ENCODE measurements around the gene DSTN.

DSTN gene

DNA sequence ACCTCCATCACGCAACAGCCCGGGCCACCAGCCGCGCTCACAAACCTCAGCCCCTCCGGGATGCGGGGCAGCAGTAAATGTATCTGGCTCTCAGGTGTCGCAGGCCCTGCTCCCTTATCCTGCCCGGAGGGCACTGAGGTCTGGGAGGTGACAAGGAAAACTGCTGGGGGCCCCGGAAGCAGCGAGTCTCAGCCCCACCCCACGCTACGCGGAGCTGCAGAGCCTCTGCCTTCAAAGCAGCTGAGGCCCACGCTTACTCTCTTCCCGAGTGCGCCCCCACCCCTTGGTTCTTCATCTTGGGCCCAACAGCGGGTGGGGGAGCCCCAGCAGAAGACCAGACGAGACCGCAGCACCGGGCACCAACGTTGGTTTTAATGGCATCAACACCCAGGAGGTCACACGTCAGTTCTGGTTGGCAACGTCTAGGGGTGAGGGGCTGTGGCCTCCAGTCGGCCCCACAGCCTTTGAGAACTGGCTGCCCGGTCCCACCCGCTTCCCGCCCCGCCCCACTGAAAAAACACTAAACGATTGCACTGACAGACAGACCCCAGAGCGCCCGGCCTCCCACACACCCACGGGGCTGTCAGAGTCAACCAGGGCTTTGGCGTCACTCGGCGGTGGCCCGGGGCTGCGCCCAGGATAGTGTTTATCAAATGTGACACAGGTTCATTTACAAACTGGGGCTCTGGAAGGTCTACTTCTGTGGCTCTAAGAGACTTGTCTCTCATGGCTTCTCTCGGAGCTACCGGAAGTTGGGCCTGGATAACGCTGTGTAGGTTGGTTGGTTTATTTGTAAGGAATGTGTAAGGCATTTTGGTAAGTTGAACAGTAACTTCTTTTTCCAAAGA, 43.7 kb downstream of the DSTN start:
- no peak for DNase-seq

- no peak for DNase-seq
Measured at GRCh38 chr20:17614176-17614811, 44.4 kb downstream of the DSTN start.

GRCh38 chr20:17614812-17615644, 45.2 kb downstream of the DSTN start:
- DNase-seq = no peak

GRCh38 chr20:17615645-17616479, 46.0 kb downstream of the DSTN start:
- DNase-seq = no peak

DNA sequence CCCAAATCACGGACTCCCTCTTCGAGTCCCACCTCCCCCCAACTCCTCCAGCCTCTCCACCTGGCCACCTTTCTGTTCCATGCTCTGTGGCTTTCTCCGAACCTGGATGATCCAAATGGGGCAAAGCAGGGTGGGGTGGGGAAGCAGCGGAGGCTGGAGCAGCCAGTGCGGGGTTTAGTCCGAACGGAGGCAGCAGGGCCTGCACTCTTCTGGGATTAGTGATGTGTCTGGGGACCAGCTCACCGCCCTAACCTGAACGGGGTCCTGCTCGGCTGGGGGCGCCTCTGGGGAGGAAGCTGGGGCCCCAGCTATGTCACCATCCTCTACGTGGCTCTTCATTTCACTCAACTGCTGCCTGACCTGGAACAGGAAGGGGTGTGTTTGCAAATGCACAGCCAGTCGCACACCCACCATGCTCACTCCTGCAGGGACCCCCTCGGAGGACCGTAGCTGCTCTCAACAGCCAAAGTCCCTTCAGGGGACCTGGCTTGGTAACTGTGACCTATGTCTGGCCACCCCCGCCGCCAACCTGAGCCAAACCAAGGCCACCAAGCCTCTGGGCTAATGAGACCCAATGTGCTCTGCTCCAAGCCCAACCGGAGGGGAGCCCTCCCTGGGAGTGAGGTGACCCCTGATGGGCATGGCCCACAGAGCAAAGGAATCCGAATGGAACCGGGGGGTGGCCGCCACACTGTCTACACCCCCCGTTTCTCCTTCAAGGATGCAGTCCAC, 46.8 kb downstream of the DSTN start:
- DNase-seq = no peak

DNA sequence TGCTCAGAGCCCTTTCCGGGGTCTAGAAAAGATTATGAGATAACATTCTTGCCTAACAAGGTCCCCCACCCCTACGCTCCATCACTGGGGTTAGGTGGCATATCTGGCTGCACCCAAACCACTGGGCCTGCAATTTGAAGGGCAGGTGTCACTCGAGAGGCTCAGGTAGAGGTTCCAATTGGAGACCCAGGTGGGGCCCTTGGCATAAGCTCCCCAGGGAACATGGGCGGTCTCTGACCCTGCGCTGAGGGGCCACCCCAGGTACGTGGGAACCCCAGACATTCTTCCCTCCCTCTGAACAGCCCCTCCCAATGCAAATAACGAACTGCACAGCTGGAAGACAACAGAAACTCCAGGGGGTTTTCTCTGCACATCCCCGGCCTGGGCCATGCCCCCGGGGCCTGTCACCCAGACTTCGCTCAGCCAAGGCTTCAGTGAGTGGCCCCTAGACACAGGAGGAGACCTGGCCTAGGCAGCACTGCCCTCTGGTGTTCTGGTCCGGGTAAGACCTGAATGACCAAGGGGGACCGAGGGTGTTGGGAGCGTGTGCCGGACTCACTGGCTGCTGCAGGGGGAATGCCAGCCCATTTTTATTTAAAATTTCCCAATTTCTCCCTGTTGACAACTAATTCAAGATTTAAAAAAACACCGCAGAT, 47.5 kb downstream of the DSTN start:
- DNase-seq = peak; percentile 67

GRCh38 chr20:17617868-17618672, 48.2 kb downstream of the DSTN start:
- no peak for DNase-seq

GRCh38 chr20:17618673-17619013, 48.8 kb downstream of the DSTN start:
- DNase-seq = no peak

DNA sequence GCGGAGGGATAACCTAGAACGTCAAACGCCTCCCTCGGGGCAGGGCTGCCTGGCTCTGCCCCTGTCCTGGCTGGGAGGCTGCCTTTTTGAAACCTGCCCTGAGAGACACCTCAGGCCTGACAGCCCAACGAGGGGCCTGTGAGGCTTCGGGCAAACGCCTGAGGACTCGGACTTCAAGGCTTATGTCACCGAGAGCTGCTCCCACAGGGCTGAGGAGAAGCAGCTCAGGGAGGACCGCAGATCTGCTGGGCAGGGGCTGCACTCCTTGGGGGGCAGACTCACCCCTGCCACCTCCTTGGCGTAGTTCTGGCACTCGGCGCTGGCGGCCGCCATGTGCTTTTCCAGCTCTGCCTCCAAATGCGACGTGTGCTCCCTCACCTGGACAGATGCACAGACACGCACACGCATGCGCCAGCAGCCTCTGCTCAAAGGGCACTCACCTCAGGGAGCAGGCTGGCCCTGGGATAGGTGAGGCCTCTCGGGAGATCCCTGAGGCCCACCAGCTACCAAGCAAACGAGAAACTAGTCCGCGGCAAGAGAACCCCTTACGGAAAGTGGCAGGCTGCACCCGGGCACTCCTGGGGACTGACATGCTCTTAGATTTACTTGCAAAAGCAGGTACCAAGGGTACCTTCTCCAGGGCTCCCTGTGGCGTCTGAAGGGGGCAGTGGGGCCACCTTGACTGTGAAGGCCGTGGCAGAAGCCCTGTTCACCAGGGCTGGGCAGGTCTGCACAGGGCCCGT, 49.6 kb downstream of the DSTN start:
- DNase-seq = no peak

- no peak for DNase-seq
Measured at GRCh38 chr20:17620371-17621228, 50.7 kb downstream of the DSTN start.

GRCh38 chr20:17621229-17621968, 51.5 kb downstream of the DSTN start:
- DNase-seq = no peak

GRCh38 chr20:17622086-17622850, 52.4 kb downstream of the DSTN start:
- DNase-seq = no peak

DNA sequence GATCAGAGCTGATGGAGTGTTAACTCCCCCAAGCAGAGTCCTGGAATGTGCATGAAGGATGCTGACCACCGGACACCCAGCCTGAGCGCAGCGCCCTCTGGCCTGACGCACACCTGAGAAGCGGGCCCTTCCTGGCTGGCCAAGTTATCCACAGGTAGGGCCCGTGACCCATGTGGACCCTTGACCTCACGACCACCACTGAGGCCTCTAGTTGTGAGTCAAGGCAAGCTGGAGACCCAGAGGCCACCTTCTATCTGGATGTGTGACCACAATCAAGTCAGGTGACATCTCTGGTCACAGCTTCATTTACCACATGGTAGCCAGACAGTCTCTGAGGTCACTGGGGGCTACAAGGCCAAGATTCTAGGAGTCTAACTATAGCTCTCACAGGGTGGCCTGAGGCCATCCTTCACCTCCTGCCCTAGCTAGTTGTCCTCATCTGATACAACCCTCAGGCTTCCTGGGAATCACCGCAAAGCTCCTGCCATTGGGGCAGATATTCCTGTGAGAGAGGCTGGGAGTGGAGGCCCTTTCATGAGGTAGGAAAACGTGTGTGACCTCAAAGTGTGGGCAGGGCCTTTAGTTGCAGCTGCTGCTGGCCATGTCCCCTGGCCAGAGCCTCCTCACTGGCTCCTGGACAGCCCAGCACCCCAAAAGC, 53.1 kb downstream of the DSTN start:
- DNase-seq = no peak

DNA sequence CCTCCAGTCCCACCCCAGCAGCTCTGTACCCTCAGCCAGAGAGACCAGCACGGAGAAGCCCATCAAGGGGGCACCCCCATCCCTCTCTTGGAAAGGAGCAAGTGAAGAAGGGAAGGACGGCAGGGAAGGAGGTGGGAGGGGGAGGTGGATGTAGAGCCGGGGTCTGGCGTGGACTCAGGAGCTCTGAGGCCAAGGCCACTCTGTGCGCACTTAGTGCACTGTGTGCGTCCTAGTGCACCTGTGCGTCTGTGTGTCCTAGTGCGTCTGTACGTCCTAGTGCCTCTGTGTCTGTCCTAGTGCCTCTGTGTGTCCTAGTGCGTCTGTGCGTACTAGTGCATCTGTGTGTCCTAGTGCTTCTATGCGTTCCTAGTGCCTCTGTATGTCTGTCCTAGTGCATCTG, 54.2 kb downstream of the DSTN start:
- no peak for DNase-seq

- no peak for DNase-seq
Measured at GRCh38 chr20:17624551-17625245, 54.8 kb downstream of the DSTN start.
